Activated CD4-positive, alpha-beta T cell treated with anti-CD3 and anti-CD28 coated beads for 36 hours (primary cell): ENCODE data around the gene TMC2. TPM values are rescaled to one million over a fixed set of nuclear protein-coding genes. Genes with fewer than 3 reads are reported as not detected.
"Not testable (repeated sequence)": the region's sequence is repeated elsewhere in the genome, so short reads cannot be mapped to it uniquely, and the experiment has no call there.

Experiments
- ATAC-seq: fragments of 200-7000 bp; cut with Tn5 transposase; one replicate; pipeline ENCODE4 v1.10.0; 2021; ENCODE audit warnings: mild to moderate bottlenecking, moderate library complexity
- CTCF ChIA-PET: fragments of 350-600 bp; sonication (Branson Sonifier 250); formaldehyde crosslinking; loops from one replicate; lab custom pipeline; 2021; ENCODE audit warnings: antibody characterized with exemption; lab: Charles Lee
- POLR2A ChIA-PET: fragments of 350-600 bp; sonication (Branson Sonifier 250); formaldehyde crosslinking; loops from one replicate; lab custom pipeline; 2021; ENCODE audit warnings: antibody characterized with exemption, inconsistent platforms; lab: Charles Lee
- DNase-seq: peaks from one replicate; pipeline ENCODE4 v3.0.0-alpha.2; 2020
- H3K27ac Mint-ChIP-seq: one replicate; pipeline ENCODE4 v1.8.0; 2021; ENCODE audit warnings: mixed read lengths
- H3K27me3 Mint-ChIP-seq: one replicate; pipeline ENCODE4 v1.8.0; 2021; ENCODE audit warnings: mixed read lengths
- H3K36me3 Mint-ChIP-seq: one replicate; pipeline ENCODE4 v1.8.0; 2021; ENCODE audit warnings: low read depth, mixed read lengths
- H3K4me1 Mint-ChIP-seq: one replicate; pipeline ENCODE4 v1.8.0; 2021; ENCODE audit warnings: mixed read lengths
- H3K4me3 Mint-ChIP-seq: one replicate; pipeline ENCODE4 v1.8.0; 2021; ENCODE audit warnings: mild to moderate bottlenecking, moderate library complexity, mixed read lengths
- H3K9me3 Mint-ChIP-seq: one replicate; pipeline ENCODE4 v1.8.0; 2021; ENCODE audit warnings: low read depth, mixed read lengths
- intact Hi-C, 2 experiments: fragments of 100-400 bp; cut with DNase I in 1 of 2; cut with micrococcal nuclease in 1 of 2; formaldehyde crosslinking; loops; one replicate each; pipeline versions ENCODE4 v1.14.2 to v1.15.1; 2022 to 2024; cut with DNase I, micrococcal nuclease
- total RNA-seq, 2 experiments: library from RNA; stranded (reverse); gene quantifications; one replicate each; pipeline ENCODE4 v1.2.3, GENCODE V29; 2021

The TMC2 gene
- total RNA-seq, 2 experiments from 2014 or later: not detected

DNA sequence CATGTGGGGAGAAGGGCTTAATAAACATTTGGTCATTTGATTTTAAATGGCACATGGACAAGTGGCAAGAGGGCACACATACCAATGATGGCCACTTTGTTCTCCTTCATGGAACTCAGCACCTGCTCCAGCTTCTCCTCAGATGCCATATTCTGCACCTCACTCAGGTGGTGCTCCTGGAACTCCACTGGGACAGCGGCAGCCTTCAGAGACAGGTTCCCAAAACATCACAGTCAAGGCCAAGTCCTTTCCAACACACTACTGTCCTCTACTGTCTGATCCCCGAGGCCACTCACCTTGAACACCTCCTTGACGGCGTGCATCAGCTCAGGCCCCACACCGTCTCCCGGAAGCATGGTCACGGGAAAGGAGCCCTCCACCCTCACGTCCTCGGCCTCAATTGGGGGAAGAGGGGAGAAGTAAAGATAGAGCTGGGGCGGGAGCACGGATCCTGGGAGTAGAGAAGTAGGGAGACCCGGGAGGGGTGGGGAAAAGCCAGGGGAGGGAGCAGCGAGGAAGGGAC lies 127.1 kb downstream of the TMC2 start:
- DNase-seq (no peak), ATAC-seq (no peak)
- Mint-ChIP-seq H3K4me1 (peaks cover 22% of the 10 kb centered on the region), H3K36me3 (peaks cover 27% of the 10 kb centered on the region), H3K4me3 (peak overlapping the region; percentile 86), H3K27ac (peak overlapping the region; percentile 97), H3K27me3 (no peaks in the 10 kb centered on the region), H3K9me3 (no peaks in the 10 kb centered on the region)
- POLR2A ChIA-PET: interaction anchor here (1.2 to 2.7 kb wide), 3 partner anchors 8 to 142 kb away, joined by 3 to 19 read pairs (median 4); partner anchors contain the start of gene NOP56
- intact Hi-C loops: loop anchor here in 1 of 2 experiments (5.0 kb wide), 1 partner anchor 456 kb away; no protein-coding TSS in a partner anchor
- CTCF ChIA-PET: interaction anchor here (0.5 to 1.7 kb wide), 4 partner anchors 9 to 1952 kb away, joined by 3 to 6 read pairs (median 3); no protein-coding TSS in a partner anchor

DNA sequence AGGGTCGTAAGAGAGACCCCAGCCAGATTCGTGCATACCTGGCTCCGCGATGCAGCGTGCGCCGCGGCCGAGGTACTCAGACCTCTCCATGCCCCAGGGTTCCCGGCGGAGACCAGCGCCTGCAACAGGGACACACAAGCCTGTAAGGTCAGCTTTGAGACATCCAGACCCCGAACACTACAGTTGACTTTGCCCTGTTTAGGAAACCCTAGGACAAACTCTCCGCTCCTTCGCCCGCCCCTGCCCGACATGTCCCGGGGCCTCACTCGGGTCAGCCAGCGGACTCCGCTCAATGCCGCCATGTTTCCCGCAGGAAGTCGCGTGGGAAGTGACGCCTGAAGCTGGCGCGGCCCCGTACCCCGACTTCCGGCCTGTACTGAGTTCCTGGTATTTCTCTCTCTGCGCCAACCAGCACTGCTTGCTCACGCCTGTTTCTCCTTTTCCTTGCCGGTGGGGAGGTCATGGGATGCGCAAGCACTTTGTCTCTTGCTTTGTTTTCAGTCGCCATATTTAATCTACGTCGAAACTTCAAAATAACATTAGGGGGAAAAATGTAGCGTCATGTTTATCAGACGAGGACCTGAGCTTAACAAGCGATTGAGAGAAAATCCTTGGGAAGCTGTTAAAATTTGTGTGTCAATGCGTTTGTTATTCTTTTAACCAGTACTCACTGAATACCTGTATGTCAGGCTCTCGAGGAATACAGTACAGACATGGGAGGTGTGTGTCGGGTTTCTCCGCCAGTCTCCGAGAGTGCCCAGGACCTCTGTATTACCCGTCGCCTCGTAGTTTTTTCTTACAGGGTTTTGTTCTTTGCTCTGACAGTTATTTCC lies 127.7 kb downstream of the TMC2 start, which contains the start of gene IDH3B:
TSS of gene IDH3B (minus strand) at position 330 of the 833 bp plus-strand sequence. CDS start at position 302, 28 bp downstream.
- no peaks in the 10 kb centered on the region for H3K27me3 Mint-ChIP-seq
- ChIA-PET CTCF (interaction anchor here (0.5 to 1.7 kb wide), 5 partner anchors 9 to 386 kb away, joined by 3 to 6 read pairs (median 3); no protein-coding TSS in a partner anchor), POLR2A (interaction anchor here (0.6 to 2.7 kb wide), 5 partner anchors 9 to 579 kb away, joined by 3 to 19 read pairs (median 4); partner anchors contain the start of gene NOP56)
- H3K27ac Mint-ChIP-seq: peak within 1 kb of the TSS; percentile 97
- peak within 1 kb of the TSS; percentile 86 for H3K4me3 Mint-ChIP-seq
- H3K36me3 Mint-ChIP-seq: peaks cover 20% of the 10 kb centered on the region
- no peaks in the 10 kb centered on the region for H3K9me3 Mint-ChIP-seq
- intact Hi-C loops: loop anchor here (1.0 to 5.0 kb wide), 6 partner anchors 12 to 457 kb away; partner anchors contain the start of genes NOP56 (in 2 of the 2), PCED1A (in 2 of the 2) and VPS16 (in 2 of the 2)
- peak; percentile 96 for DNase-seq
- ATAC-seq: peak; percentile 99
- peaks cover 22% of the 10 kb centered on the region for H3K4me1 Mint-ChIP-seq

DNA sequence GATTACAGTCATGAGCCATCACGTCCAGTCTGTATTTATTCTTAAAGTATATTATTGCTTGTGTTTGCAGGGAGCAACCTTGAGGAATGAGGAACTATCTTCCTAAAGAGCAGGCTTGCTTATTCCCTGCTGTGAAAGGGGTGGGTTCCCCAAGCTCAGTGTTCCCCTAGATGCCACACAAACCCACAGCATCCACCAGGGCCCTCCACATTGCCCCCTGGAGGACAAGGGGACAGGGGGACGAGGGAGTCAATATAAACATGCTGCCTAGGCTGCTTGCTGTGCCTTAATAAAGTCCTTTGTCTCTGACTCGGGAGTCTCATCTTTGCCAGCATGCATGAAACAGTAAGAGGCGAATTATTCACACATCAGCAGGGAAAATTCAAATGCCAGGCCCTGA lies 135.6 kb downstream of the TMC2 start:
- Mint-ChIP-seq H3K4me1 (no peaks in the 10 kb centered on the region), H3K9me3 (no peaks in the 10 kb centered on the region), H3K27ac (no peak overlapping the region), H3K4me3 (no peak overlapping the region), H3K36me3 (no peaks in the 10 kb centered on the region), H3K27me3 (no peaks in the 10 kb centered on the region)
- CTCF ChIA-PET: interaction anchor here (0.6 to 3.3 kb wide), 7 partner anchors 16 to 569 kb away, joined by 3 to 7 read pairs (median 3); no protein-coding TSS in a partner anchor
- POLR2A ChIA-PET: no interaction called here
- intact Hi-C loops: no loop called here
- ATAC-seq (peak; percentile 53), DNase-seq (no peak)

DNA sequence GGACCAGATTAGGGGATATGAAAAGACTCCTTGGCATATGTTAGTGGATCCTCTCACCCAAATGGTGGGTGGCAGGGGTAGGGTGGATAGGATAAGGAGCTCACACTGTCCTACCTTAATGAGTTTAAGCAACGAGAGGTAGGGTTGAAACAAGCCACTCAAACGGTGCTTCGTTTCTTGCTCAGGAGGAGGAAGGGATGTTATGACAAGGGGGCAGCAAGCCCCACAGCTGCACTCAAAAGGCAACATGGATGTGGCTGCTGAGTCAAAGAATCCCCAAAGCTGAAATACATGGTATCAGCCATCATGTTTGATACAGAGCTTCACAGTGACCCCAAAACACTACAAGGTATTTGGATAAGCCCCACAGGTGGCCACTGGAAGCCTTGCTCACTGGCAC lies 136.1 kb downstream of the TMC2 start:
- Mint-ChIP-seq H3K4me1 (no peaks in the 10 kb centered on the region), H3K9me3 (no peaks in the 10 kb centered on the region), H3K36me3 (no peaks in the 10 kb centered on the region), H3K27me3 (no peaks in the 10 kb centered on the region), H3K4me3 (no peak overlapping the region), H3K27ac (no peak overlapping the region)
- CTCF ChIA-PET: interaction anchor here (0.6 to 3.3 kb wide), 7 partner anchors 8 to 265 kb away, joined by 3 to 7 read pairs (median 3); no protein-coding TSS in a partner anchor
- no peak for DNase-seq
- POLR2A ChIA-PET: no interaction called here
- no peak for ATAC-seq
- intact Hi-C loops: no loop called here

- Mint-ChIP-seq H3K4me3 (no peak overlapping the region), H3K4me1 (no peaks in the 10 kb centered on the region), H3K27me3 (no peaks in the 10 kb centered on the region), H3K9me3 (no peaks in the 10 kb centered on the region), H3K36me3 (no peaks in the 10 kb centered on the region), H3K27ac (no peak overlapping the region)
- ATAC-seq (no peak), DNase-seq (no peak)
- ChIA-PET POLR2A (interaction anchor here (0.6 kb wide), 1 partner anchor 209 kb away, joined by 3 read pairs; no protein-coding TSS in a partner anchor), CTCF (interaction anchor here (0.9 to 3.3 kb wide), 5 partner anchors 9 to 419 kb away, joined by 3 to 7 read pairs (median 4); no protein-coding TSS in a partner anchor)
- intact Hi-C loops: no loop called here
These were observed 137.1 kb downstream of the TMC2 start for GRCh38 chr20:2673453-2673852.

- DNase-seq: no peak
- no peak for ATAC-seq
- Mint-ChIP-seq H3K4me1 (no peaks in the 10 kb centered on the region), H3K36me3 (no peaks in the 10 kb centered on the region), H3K27me3 (peaks cover 15% of the 10 kb centered on the region), H3K9me3 (no peaks in the 10 kb centered on the region), H3K27ac (no peak overlapping the region), H3K4me3 (no peak overlapping the region)
- ChIA-PET CTCF (interaction anchor here (1.3 kb wide), 1 partner anchor 9 kb away, joined by 4 read pairs; no protein-coding TSS in a partner anchor), POLR2A (no interaction called here)
- intact Hi-C loops: no loop called here
These were observed 143.7 kb downstream of the TMC2 start for GRCh38 chr20:2680046-2680445.

- H3K4me1 Mint-ChIP-seq, H3K9me3 Mint-ChIP-seq, H3K27ac Mint-ChIP-seq, CTCF ChIA-PET, H3K4me3 Mint-ChIP-seq, DNase-seq, ATAC-seq, intact Hi-C loops, H3K36me3 Mint-ChIP-seq, POLR2A ChIA-PET: not testable (repeated sequence)
- H3K27me3 Mint-ChIP-seq: peaks cover 15% of the 10 kb centered on the region
These were observed 145.7 kb downstream of the TMC2 start for GRCh38 chr20:2682040-2682439.

GRCh38 chr20:2684817-2685216 lies 148.4 kb downstream of the TMC2 start:
- ATAC-seq, H3K4me3 Mint-ChIP-seq, H3K4me1 Mint-ChIP-seq, H3K36me3 Mint-ChIP-seq, H3K9me3 Mint-ChIP-seq, DNase-seq, POLR2A ChIA-PET, H3K27ac Mint-ChIP-seq: not testable (repeated sequence)
- CTCF ChIA-PET: interaction anchor here (1.0 to 5.8 kb wide), 2 partner anchors 69 to 316 kb away, joined by 3 to 45 read pairs; no protein-coding TSS in a partner anchor
- intact Hi-C loops: loop anchor here in 1 of 2 experiments (5.0 kb wide), 1 partner anchor 392 kb away; no protein-coding TSS in a partner anchor
- H3K27me3 Mint-ChIP-seq: peaks cover 15% of the 10 kb centered on the region

DNA sequence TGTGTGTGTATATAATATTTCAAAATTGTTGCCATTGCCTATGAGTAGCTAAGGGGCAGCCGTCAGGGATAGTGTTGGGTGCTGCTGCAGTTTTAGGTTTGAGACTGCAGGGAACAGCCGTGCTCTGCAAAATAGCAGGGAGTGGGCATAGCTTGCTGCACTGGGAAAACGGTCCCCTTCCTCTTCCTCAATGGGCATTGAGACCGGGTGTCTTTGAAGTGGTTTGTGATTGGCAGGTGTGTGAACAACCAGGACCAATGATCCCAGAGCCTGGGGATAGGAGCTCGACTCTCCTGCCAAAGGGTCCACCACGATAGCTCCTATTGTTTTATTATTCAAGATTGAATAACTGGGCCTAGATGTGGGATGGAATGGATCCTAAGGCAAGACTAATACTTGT lies 151.1 kb downstream of the TMC2 start:
- POLR2A ChIA-PET: interaction anchor here (1.0 kb wide), 1 partner anchor 185 kb away, joined by 3 read pairs; no protein-coding TSS in a partner anchor
- no peak for DNase-seq
- intact Hi-C loops: loop anchor here in 1 of 2 experiments (5.0 kb wide), 1 partner anchor 390 kb away; no protein-coding TSS in a partner anchor
- Mint-ChIP-seq H3K4me1 (peaks cover 18% of the 10 kb centered on the region), H3K36me3 (no peaks in the 10 kb centered on the region), H3K4me3 (no peak overlapping the region), H3K9me3 (no peaks in the 10 kb centered on the region), H3K27me3 (peaks cover 22% of the 10 kb centered on the region), H3K27ac (peak overlapping the region; percentile 33)
- no peak for ATAC-seq
- CTCF ChIA-PET: interaction anchor here (0.6 to 5.8 kb wide), 18 partner anchors 12 to 628 kb away, joined by 3 to 71 read pairs (median 4); no protein-coding TSS in a partner anchor

GRCh38 chr20:2688041-2688591 lies 151.7 kb downstream of the TMC2 start:
- H3K4me1 Mint-ChIP-seq: peaks cover 18% of the 10 kb centered on the region
- H3K27ac Mint-ChIP-seq: peak overlapping the region; percentile 33
- intact Hi-C loops: loop anchor here (1.0 to 5.0 kb wide), 7 partner anchors 55 to 389 kb away; no protein-coding TSS in a partner anchor
- ChIA-PET POLR2A (interaction anchor here (1.0 kb wide), 1 partner anchor 184 kb away, joined by 3 read pairs; no protein-coding TSS in a partner anchor), CTCF (interaction anchor here (0.6 to 5.8 kb wide), 28 partner anchors 8 to 966 kb away, joined by 3 to 71 read pairs (median 4); no protein-coding TSS in a partner anchor)
- no peak overlapping the region for H3K4me3 Mint-ChIP-seq
- H3K27me3 Mint-ChIP-seq: peaks cover 18% of the 10 kb centered on the region
- H3K36me3 Mint-ChIP-seq: no peaks in the 10 kb centered on the region
- DNase-seq (peak; percentile 91), ATAC-seq (peak; percentile 95)
- H3K9me3 Mint-ChIP-seq: no peaks in the 10 kb centered on the region
